Fibroblast of skin of left quadriceps (primary cell): Measurements from ENCODE around the gene VWA8.
A peak's percentile ranks its signal among the peaks of the same experiment; 100 is the strongest.
"Not testable (repeated sequence)": the region's sequence is repeated elsewhere in the genome, so short reads cannot be mapped to it uniquely, and the experiment has no call there.

Experiments used
- DNase-seq, 2 experiments: peaks; one replicate each; pipeline ENCODE4 v3.0.0-alpha.2; 2013; ENCODE audit warnings: low read depth in 2 of 2

The VWA8 gene

GRCh38 chr13:41557719-41558118 is 403.2 kb downstream of the VWA8 start:
- no peak for DNase-seq

DNA sequence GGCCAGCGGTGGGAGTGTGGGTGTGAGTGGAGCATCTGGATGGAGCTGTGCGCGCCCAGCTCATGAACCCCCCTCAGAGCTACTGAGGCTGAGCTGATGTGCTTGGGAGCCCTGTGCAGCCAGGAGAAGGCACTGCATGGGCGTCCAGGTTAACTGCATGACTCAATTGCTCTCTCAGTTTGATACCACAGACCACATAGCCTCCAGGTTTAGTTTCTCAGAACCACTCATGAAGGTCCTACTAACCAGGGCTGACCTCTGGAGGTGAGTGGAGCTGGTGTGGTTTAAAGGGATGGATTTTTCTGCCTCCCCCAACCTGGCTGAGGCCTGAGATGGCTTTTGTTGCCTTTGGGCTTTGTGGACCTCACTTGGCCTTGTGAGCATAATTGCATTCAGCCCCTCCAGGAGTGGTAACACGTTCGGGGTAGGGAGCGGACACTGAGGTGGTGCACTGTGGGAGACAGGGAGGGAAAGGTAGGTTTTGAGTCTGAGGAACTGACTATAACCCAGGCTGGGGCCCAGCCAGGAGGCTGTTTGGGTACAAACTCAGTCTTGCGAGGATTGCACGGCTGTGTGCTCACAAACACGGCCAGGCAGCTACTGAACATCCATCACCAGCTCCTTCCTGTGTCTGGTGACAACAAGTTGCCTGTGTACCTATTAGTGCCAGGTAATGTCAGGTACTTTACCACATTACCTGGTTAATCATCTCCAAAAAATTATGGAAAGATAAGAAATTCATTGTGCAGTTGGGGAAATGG is 406.1 kb downstream of the VWA8 start:
- no peak for DNase-seq

DNA sequence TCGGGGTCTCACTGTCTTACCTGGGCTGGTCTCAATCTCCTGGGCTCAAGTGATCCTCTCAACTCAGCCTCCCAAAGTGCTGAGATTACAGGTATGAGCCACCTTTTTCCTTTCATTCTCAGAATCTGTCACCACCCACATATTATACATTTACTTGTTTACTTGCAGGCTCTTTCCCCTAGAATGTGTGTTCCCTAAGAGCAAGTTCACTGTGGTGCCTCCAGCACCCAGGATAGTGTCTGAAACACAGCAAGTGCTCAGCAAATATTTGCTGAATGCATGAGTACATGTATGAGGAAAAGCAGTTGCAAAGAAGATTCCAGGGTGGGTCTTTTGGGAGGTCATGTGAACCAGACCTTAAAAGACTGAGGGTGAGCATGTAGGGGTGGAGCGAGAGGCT is 406.7 kb downstream of the VWA8 start:
- DNase-seq = no peak

DNA sequence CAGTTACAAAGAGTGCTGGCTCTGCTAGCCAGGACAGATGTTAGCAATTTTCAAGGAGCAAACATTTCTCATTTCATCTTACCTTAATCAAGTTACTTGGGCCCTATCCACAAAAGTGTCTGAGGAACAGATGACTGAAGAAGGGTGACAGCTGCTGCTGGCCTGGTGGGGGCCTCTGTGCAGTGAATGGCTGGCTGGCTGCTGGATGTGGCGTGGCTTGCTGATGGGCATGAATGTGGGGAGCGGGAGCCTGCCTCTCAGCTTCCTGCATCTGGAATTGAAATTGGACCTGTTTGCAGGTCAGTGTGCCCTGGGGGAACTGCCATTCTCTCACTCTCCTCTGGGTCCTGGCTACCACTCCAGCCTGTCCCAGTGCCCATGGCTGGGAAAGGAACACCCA is 408.9 kb downstream of the VWA8 start:
- DNase-seq = no peak

GRCh38 chr13:41550276-41550675 is 410.6 kb downstream of the VWA8 start:
- no peak for DNase-seq

DNA sequence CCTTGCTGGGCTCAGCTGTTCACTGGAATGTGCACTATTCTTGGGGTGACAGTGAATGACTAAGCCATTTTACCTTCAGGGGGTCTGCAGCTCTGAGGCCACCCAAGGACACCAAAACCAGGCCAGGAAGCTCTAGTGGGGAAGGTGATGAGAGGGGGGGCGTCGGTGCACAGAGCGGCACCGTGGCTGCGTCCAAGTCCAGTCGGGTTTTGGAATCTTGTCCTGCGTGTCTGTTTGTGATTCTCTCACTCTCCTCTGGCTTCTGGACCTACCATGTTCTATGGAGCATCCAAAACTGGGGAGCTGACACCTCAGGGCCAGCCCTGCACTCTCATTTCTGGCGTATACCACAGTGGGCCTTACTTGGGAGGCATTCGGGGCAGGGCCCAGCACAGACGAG is 411.4 kb downstream of the VWA8 start:
- DNase-seq = no peak

GRCh38 chr13:41548910-41549309 is 412.0 kb downstream of the VWA8 start:
- no peak for DNase-seq

- DNase-seq = no peak
Measured at GRCh38 chr13:41548031-41548430, 412.9 kb downstream of the VWA8 start.

DNA sequence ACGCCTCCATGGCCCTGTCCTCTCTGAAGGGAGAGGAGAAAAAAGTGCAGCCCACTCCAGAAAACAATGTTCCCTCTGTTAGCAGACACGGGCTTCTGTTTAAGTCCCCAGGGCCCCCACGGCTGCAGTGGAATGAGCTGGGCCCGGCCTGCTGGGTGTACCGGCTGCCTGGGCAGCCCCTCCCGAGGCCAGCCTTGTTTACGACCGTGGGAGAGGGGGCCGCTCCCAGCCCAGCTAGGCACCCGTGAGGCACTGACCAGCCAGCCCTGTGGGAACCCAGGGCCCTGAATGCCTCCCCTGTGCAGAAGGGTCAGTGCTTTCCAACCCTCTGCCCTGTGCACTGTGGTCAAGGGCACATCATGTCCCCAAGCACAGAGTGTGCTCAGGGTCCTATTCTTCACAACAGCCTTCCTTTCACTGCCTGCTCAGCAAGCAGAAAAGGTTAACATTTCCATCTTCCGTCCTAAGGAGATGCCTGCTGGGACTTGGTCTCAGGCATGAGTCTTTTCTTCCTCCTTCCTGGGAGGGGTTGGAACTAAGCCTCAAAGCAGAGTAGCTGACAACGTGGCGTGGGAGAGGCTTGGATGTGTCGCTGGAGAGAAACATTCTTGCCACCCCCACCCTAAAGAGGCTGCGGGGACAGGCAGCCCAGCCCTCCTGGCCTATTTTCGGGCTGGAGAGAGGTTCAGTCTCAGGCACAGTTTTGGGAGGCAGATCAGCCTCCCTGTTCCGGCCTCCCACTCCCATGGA is 413.5 kb downstream of the VWA8 start:
- no peak for DNase-seq

DNA sequence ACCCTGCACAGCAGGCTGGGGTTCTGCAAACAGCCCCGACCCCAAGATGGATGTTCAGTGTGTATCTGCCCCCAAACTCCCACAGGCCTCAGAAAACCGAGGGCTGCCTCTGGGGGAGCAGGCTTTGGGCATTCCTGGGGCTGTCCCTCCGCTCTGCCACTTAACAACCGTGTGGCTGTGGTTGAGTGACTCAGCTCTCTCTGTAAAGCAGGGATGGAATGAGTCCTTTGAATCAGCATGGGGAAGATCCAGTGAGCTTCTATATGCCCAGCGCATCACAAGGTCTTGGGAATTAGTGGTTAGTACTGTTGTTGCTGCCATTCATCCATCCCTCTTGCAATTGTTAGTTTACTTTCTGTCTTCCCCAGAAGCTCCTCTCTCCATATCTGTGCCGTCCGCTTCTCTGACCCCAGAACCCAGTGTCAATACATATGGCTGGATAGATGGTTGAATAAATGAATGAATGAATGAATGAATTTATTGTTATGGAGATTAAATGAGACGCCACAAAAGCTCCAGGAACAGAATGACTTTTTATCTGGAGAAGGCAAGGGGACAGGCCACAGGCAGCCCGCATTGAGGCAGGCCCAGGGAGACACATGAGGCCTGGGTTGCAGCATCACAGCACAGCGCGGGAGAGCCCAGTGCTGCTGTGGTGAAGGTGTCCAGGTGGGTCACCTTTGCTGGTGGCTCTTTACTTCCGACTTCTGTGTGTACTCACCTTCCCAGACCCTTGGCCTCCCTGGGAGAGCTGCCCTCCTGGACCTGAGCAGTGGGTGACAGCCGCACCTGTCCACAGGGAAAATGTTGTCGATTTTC is 414.3 kb downstream of the VWA8 start:
- DNase-seq = peak; percentile 52 to 62

DNA sequence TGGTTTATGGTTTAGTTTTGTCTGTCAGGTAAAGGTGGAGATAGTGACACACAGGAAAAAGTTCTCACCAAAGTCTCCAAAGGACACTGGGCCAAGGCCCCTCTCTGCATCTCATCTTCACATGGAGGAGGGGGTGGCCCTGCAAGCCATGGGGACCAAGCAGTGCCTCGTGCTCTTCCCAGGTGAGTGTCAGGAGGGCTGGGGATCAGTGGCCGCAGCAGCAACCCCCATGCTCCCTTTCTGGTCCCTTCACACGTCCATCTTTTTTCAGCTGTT is 415.5 kb downstream of the VWA8 start:
- DNase-seq = no peak

- no peak for DNase-seq
Measured at GRCh38 chr13:41543664-41544300, 417.1 kb downstream of the VWA8 start.

GRCh38 chr13:41542799-41543198 is 418.1 kb downstream of the VWA8 start:
- not testable (repeated sequence) for DNase-seq

DNA sequence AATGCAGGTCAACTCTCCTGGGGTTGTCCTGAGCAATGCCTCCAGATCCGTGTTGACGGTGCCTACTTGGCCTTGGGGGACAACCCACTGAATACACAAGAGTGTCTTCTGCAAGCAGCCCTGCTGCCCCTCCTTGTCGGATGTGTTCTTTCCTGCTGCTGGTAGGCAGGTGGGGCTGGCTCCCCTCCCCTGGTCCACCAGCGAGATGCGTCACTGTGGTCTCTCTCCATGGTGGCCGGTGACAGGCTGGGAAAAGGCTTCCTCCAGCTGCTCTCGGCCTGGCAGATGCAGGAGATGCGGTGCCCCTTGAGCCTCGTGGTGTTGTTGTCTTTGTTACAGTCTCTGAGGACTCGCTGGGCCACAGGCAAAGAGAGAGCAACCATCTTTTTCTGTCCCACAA is 418.6 kb downstream of the VWA8 start:
- no peak for DNase-seq

GRCh38 chr13:41541142-41541938 is 419.6 kb downstream of the VWA8 start:
- DNase-seq = no peak

- DNase-seq = not testable (repeated sequence)
Measured at GRCh38 chr13:41540240-41540639, 420.7 kb downstream of the VWA8 start.

DNA sequence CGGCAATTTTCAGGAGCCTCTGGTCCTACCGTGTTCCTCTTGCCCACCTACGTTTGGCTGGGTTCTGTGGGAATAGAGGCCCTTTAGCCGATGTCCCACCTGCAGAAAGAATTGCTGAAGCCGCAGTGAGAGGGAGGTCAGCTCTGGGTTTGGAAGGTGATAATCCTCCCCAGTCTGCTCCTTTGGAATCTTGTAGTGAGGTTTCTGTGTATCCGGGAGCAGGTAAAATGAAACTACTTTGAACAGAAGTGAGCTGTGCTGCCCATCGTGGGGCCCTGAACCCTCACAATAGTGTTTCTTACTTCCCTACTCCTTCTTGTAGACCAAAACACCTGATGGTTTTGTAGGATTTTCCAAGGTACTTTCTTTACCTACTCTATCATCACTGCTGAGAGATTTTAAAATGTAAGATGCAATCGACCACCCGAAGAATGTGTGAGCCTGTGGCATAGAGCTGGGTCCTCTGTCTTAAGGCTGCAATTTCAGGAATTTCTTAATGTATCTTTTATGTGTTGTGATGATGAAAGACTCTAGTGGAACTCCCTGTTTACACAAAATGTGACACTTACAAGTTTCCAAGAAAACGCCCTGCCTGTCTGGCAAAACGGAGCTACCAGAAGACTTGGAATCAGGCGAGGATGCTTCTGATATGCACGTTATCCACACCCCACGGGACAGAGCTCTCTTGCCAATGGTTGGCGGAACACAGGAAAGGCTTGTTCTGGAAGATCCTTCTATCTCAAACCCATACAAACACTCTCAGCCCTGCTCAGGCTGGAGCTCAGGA is 427.4 kb downstream of the VWA8 start:
- no peak for DNase-seq

- DNase-seq = no peak
Measured at GRCh38 chr13:41528021-41528420, 432.9 kb downstream of the VWA8 start.

GRCh38 chr13:41520660-41521630 is 440.0 kb downstream of the VWA8 start:
- DNase-seq = peak; percentile 48 to 54
